HG02981 (cell line): Measurements from ENCODE around the gene TBL3.

Source experiments
- ATAC-seq: cut with Tn5 transposase; IDR thresholded peaks from one replicate; pipeline ENCODE4 v1.9.1; 2021; ENCODE audit warnings: mild to moderate bottlenecking, moderate library complexity; ENCODE audit not compliant: unreplicated experiment

Gene TBL3

DNA sequence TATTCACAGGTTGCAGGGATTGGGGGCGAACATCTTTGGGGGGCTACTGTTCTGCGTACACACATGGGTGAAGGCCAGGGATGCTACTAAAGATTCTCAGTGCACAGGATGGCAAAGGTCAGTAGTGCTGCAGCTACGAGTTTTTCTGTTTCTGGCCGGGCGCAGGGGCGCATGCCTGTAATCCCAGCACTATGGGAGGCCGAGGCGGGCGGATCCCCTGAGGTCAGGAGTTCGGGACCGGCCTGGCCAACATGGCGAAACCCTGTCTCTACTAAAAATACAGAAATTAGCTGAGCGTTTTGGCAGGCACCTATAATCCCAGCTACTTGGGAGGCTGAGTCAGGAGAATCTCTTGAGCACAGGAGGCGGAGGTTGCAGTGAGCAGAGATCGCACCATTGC is 41.7 kb downstream of the TBL3 start:
- ATAC-seq, result no peak

DNA sequence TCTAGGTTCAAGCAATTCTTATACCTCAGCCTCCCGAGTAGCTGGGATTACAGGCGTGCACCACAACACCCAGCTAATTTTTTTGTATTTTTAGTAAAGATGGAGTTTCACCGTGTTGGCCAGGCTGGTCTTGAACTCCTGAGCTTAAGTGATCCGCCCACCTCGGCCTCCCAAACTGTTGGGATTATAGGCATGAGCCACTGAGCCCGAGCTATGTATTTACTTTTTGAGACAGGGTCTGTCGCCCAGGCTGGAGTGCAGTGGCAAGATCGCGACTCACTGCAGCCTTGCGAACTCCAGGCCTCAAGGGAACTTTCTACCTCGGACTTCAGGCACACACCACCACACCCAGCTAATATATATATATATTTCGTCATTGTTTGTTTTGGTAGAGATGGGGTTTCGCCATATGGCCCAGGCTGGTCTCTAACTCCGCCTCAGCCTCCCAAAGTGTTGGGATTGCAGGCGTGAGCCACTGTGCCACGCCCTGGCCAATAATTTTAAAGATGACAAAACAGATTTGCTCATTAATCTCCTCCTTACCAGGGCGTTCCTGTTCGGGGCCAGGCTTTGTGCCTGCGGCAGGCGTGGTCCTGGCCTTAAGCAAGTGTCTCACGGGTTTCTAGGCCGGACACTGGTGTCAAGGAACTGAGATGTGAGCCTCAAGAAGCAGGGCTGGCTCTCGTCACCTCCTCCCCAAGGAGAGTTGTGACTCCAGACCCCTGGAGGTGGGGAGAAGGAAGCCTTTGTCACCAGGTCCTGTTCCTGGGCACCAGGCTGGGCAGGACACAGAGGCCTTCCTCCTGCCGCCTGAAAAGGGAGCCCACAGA is 43.5 kb downstream of the TBL3 start:
- ATAC-seq, result no peak

DNA sequence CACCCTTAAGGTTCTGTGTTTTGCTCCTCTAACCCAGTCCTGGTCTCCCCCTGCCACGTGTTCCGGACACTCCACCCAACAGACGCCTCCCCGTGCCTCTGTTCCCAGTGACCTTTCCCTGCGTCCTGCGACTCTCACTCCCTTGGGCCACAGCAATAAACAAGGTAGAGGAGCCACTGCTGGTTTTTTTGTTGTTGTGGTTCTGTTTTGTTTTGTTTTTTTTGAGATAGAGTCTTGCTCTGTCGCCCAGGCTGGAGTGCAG is 44.0 kb downstream of the TBL3 start:
- no peak for ATAC-seq

DNA sequence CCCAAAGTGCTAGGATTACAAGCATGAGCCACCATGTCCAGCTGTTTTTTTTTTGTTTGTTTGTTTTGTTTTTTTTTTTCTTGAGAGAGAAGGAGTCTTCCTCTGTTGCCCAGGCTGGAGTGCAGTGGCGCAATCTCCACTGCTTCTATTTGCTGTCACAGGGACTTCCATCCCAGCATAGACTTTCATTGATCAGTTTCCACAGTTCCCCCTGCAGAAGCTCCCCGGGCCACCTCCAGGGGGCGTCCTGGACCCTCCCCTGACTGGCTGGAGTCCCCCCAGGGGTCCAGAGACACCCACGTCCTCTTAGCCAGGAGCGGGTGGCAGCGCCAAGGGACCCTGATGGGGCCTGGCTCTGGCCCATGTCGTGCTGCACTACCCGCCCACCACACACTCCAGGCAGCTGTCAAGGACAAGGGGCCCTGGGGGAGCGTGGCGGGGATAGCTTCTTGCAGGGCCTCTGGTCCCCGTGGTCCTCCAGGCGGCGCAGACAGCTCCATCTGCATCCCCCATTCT is 44.6 kb downstream of the TBL3 start:
- ATAC-seq, result no peak

DNA sequence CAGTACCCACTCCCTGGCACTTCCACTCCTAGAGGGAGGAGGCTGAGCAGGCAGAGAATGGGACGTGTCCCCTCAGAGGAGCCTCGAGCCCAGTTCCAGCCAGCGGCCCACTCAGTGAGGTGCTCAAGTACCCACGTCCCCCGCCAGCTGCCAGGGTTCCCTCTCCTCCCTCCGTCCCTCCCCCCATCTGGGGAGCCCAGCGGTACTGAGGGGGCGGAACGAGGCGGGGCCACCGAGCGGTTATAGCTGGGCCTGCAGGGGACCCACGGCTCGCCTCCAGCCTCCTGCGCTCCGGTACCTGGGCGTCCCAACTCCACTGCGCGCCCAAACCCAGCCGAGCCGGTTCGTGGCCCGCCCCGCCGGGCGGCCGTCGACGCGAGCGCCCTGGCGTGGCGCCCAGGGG is 47.7 kb downstream of the TBL3 start, which contains the start of gene NPW:
Gene NPW (plus strand): TSS at position 268 of the 403 bp plus-strand sequence.
- no peak for ATAC-seq

DNA sequence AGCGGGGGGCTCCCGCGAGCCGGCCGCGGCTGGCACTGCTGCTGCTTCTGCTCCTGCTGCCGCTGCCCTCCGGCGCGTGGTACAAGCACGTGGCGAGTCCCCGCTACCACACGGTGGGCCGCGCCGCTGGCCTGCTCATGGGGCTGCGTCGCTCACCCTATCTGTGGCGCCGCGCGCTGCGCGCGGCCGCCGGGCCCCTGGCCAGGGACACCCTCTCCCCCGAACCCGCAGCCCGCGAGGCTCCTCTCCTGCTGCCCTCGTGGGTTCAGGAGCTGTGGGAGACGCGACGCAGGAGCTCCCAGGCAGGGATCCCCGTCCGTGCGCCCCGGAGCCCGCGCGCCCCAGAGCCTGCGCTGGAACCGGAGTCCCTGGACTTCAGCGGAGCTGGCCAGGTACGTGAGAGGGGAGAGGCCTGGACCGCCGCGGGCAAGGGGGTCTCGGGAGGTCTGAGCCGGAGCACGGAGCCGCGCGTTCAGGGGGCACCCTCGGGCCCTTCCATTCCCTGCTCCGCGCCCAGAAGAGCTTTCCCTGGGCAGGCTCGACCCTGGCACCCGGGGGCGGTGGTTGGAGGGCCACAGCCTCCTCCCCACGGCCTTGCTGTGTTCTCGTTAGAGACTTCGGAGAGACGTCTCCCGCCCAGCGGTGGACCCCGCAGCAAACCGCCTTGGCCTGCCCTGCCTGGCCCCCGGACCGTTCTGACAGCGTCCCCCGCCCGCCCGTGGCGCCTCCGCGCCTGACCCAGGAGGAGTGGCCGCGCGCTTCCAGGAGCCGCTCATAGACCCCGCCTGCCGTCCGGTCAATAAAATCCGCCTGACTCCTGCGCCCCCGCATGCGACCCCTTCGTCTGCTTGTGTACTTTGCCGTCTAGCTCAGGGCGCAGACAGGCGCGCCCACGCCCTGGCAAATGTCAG is 48.3 kb downstream of the TBL3 start:
- ATAC-seq, result no peak

DNA sequence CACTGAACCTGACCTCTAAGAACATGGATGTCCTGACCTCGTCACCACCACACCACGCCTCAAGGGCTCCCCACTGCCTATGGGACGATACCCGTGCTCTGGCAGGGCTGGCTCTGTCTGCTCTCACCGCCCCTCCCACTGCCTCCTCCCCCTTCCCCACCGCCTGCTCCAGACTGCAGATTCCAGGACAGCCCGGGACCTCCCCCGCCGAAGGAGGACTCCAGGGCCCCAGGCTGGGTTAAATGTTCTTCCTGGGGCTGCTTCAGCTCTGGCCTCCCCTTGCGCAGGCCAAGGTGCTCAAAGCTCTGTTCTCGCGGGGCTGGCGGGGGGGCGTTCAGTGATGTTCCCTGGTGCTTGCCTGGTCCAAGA is 50.9 kb downstream of the TBL3 start:
- ATAC-seq, result no peak

DNA sequence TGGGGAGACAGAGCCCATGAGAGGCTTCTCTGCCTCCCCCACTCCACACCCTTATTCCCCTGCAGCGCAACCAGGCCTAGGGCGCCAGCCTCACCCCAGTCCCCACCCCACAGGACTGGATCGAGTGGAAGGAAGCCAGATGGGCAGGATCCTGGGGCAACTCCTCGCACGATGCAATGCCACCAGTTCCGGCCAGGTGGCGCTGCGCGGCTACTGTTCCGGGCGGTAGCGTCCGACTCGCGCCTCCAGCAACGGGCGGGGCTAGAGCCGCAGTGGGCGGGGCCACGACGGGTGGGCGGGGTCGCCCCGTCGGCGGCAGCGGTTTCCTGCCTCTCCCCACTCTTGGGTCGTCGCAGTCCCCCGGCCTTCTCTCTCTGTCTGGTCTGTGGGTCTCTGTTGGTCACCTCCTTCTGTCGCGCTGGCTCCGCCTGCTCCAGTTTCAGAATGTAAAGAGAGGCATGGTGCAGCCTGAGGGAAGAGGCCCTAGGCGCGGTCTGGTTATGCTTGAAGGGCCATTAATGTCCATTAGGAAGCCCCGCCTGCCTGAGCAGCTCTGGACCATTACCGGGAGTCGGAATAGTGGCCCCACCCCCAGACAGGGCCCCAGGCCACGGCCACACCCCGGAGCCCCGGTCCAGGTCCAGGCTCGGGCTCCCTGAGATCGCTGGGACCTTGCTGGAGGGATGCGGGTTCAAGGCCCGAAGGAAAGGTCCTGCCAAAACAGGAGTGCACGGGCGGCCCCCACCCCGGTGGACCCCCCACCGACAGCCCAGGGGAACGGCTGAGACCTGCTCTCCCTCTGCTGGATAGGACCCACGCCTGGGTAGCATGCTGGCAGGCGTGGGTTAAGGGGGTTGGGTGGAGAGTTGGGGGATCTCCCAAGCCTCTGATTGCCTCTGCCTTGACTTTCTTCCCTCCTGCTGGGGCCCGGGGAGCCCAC is 51.5 kb downstream of the TBL3 start:
- peak; percentile 63 for ATAC-seq

DNA sequence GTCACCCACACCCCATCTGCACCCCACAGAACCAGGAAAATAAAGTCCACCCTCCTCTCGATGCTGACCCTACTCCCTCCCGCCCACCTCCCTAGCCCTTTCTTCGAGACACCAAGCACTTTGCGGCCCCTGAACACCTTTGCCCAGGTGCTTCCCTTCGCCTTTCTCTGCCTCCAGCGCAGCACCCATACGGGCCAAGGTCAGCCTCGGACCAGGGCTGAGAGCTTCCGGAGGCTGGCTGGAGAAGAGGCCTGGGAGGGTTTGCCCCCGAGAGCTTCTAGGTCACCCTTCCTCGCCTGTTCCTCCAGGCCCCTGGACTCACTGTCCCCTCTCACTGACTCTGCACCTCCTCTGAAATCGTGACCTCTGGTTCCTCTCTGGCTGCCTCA is 52.2 kb downstream of the TBL3 start:
- no peak for ATAC-seq

DNA sequence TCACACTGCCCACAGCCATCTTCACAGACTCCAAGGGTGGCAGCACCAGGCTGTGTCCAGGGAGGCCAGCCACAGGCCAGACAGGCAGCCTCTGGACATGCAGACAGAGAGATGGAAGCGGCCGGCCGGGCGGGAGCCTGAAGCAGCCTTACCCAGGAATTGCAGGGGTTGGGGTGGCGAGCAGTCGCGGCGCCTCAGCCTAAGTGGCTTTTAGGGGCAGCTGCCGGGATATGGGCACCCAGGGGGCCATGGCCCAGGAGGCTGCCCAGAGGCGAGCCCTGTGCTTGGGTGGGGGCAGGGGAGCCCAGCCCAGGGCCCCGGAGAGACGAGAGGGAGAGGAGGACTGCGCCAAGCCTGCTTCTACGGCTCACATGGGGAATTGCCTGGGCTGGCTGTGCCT is 53.4 kb downstream of the TBL3 start:
- ATAC-seq, result no peak

DNA sequence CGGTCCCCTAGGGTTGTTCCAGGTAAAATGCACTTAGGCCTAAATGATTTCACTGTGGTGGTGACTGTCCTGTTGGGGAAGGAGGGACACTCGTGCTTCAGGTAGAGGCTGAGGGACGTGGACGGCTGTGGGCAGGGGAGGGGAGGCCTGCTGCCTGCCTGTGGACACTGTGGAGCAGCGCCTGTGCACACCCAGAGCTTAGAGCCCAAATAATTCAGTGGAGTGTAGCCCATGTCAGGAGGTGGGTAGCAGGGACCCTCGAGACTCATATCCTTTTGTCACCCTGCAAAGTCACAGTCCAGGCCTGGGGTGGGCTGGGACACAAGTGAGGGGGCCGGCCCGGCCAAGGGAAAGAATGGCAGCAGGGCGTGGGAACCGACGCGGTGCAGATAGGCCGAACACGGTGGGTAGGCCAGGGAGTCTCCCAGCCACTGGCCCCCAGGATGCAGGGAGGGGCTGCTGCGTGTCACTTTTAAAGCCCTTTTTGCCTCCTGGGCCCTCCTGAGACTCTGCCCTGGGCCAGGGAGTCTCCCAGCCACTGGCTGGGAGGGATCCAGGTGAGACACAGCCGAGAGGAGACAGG is 54.1 kb downstream of the TBL3 start:
- no peak for ATAC-seq

DNA sequence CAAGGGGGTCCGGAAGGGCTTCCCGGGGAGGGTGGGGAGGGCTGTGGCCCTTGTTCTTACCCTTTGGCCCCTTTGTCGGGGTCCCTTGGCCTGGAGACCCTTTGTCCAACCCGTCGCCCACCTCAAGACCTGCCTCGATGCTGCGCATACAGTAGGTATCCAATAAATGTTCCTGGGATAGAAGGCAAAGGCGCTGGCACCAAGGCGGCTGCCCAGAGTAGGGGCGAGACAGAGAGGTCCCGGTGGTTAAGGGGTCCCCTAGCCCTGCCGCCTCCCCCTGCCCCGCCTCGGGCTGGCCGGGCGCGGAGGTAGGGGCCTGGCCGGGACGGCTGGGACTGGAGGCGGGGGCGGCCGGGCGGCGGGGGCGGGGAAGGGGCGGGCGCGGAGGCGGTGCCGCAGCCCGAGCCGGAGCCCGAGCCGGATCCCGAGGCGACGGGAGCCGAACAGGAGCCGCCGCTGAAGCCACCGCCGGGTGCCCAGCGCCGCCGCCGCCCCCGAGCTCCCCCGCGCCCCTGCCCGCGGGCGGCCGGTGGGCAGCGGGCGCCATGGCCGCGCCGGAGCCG is 54.7 kb downstream of the TBL3 start, which contains the start of gene NHERF2:
Gene NHERF2 (plus strand): TSS at position 442 of the 563 bp plus-strand sequence. CDS start 104 bp downstream, at position 546.
- no peak for ATAC-seq

DNA sequence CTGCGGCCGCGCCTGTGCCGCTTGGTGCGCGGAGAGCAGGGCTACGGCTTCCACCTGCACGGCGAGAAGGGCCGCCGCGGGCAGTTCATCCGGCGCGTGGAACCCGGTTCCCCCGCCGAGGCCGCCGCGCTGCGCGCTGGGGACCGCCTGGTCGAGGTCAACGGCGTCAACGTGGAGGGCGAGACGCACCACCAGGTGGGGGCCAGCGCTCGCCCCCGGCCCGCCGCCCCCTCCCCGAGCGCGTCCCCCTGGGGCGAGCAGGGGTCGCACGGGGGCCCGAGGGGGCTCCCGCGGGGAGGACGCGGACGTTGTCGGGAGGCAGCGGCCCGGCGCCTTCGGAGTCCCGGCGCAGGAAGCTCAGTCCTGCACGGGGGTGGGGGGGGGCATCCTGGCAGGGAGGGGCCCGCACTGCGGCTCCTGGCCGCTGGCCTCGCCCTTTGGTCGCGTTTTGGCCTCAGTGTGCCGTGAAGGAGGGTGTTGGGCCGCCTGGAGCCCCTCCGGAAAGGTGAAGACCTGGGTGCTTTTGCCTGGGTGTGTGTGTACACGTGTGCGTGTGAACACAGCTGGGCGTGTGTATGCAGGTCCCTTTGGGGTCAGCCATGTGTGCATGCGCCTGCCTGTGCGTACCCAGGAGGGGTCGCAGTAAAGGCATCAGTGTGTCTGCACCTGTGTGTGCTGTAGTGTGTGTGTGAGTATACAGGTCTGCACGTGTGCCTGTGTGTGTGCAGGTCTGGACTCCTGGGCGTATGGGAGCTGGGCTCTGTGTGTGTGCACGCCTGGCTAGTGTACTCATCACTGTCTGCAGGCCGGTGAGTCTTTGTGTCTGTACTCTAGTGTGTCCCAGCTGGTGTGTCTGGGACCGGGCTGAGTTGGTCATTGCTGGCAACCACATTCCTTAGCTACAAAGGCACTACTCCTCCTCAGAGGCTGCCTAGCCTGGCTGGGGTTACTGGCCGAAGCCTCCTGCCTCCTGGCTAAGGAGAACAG is 55.5 kb downstream of the TBL3 start:
- ATAC-seq, result no peak

DNA sequence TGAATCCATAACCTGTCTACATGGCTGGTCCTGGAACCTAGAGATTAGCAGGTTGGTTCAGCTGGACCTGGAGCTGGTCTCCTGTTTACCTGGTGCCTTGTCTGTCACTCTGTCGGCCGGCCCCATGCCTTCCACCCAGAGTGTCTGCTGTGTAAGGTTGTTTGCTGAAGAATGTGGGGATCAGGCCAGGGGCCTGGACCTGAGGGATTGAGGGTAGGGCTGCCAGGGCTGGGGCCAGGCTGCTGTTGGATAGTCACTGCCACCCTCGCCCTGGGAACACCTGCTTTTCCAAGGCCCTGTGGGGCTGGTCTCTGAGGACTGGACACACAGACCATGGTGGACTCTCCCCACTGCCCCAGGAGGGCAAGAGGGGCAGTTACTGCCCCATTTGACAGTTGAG is 56.3 kb downstream of the TBL3 start:
- ATAC-seq, result no peak

DNA sequence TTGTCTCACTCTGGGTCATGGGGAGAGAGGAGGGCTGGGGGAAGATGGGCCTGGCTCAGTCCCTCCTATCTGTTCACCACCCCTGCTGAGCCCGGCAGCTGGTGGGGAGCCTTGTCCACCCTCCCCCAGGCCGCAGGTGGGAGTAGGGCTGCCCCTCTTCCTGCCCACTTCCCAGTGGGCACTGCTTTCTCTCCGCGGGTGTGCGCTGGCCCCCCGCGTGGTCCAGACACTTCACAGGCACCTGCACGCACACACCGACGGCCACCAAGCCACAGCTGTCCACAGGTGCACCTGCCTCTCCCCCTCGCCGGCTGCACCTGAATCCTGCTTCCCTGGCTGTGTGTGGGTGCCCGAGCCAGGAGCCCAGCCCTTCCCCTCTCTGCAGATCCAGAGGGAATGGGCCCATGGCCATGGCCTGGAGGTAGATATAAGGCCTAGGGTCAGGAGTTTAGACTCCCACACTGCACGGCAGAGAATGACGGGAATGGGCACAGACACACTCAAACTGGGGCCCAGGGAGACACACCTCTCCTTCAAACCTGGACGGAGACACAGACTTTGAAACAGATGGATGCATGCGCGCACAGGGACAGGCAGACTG is 56.9 kb downstream of the TBL3 start:
- ATAC-seq, result no peak

DNA sequence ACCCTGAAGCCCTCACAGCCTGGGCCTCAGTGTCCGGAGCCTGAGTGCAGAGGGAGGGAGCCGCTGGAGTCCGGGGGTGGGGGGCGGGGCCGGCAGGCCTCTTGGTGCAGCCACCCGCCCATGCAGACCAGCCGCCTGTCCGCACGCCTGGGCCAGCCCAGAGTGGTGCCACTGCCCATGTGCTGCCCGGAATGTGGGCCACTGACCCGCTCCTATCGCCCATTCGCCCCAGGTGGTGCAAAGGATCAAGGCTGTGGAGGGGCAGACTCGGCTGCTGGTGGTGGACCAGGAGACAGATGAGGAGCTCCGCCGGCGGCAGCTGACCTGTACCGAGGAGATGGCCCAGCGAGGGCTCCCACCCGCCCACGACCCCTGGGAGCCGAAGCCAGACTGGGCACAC is 57.5 kb downstream of the TBL3 start:
- no peak for ATAC-seq

DNA sequence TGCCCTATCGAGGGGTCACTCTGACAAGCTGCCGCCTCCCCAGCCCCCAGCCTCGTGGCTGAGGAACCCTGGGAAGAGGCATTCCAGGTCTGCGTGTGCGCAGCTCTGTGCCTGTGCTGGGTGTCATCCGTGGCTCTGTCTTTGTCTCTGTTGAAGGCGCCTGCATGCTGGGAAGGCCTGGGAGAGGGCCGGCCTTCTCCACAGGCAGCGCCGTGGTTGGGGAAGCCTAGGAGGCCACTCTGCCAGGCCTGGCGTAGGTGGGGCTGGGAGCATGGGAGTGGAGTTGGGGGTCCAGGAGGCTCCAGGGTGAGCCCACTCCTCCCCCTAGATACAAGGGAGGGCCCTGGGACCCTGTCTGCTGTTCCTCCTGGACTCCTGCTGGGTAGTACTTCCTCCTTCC is 58.2 kb downstream of the TBL3 start:
- ATAC-seq, result no peak

DNA sequence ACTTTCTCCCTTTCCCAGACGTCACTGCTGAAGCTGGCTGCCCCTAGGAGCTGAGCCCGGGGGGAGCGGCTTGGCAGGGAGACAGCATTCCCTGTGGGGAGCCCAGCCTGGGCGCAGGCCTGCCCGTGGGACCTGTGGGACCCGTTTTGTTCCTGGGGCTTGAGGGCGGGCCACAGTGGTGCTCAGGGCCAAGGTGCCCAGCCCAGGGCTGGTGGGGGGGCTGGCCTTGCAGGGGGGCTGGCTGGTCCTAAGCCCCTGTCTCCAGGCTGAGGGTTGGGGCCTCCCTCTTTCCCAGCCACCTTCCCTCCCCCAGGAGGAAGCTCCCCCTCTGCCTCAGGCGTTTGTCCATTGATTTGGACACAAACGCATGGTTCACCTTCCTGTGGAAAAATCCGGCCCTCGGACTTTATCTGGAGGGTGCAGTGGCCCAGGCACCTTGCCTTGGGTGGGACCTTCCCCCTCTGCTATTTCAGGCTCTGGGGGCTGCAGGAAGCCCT is 59.3 kb downstream of the TBL3 start:
- ATAC-seq, result no peak
